MM.1S (cell line): Measurements from ENCODE around the gene ANKDD1A.

Experiments
- CTCF ChIP-seq: fragments of 300-600 bp; sonication (generic); IDR thresholded peaks from 2 replicates; pipeline ENCODE4 v1.5.1; 2016; ENCODE audit warnings: antibody characterized with exemption, low read length, mixed read lengths
- EZH2 ChIP-seq: fragments of 300-600 bp; sonication (generic); optimal IDR thresholded peaks from 2 replicates; pipeline ENCODE3; 2017; ENCODE audit warnings: low read depth, mild to moderate bottlenecking, antibody characterized with exemption, low read length, mixed read lengths
- EZH2phosphoT487 ChIP-seq: fragments of 300-600 bp; sonication (generic); IDR thresholded peaks from 2 replicates; pipeline ENCODE4 v1.6.1; 2018; ENCODE audit warnings: antibody characterized with exemption, low read length

DNA sequence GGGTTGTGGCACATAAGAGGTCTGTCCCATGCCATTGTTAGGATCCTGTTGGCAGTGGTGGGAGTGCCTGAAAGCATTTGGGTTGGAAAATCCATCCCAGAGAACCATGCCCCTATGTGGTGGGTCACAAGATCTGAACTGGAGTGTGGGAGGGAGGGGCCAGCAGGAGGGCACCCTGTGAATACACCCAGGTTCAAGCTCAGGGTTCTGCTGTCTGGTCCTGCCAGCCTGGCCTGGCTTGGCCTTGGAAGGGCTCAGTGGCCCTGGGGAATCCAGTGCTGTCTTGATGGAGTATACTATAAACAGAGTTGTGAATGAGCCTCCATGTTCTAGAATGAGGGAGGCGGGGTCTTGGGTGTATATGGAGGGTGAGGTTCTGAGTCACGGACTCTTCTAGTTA lies 11.8 kb downstream of the ANKDD1A start:
- TF ChIP-seq CTCF (no peak), EZH2 (no peak), EZH2phosphoT487 (no peak)
